PC-3 (cell line): ENCODE data around the gene LIPN. TPM values are rescaled to one million over a fixed set of nuclear protein-coding genes. Genes with fewer than 3 reads are reported as not detected.

ENCODE experiments used
- ATAC-seq: fragments of 200-7000 bp; cut with Tn5 transposase; 2 replicates; pipeline ENCODE4 v1.9.1; 2020; ENCODE audit warnings: mild to moderate bottlenecking, moderate library complexity
- BruUV-seq: library from RNA; stranded (reverse); fragments of 400-500 nt; replicated peaks from 2 replicates; lab custom pipeline; 2021; lab: Mats Ljungman, UMichigan
- CTCF ChIA-PET: fragments of 300-600 bp; sonication (Branson Sonifier 250); formaldehyde crosslinking; loops from one replicate; lab custom pipeline; 2022; ENCODE audit warnings: antibody characterized with exemption; lab: Charles Lee
- POLR2A ChIA-PET: fragments of 300-600 bp; sonication (Branson Sonifier 250); formaldehyde crosslinking; loops from one replicate; lab custom pipeline; 2022; ENCODE audit warnings: antibody characterized with exemption; ENCODE audit not compliant: unreplicated experiment; lab: Charles Lee
- DNase-seq: peaks from one replicate; pipeline ENCODE4 v3.0.0-alpha.2; 2015
- H2AFZ ChIP-seq: fragments of 300-600 bp; sonication (generic); 2 replicates; pipeline ENCODE4 v1.6.0; 2016; ENCODE audit warnings: antibody characterized with exemption, low read length
- H3F3A ChIP-seq: fragments of 300-600 bp; sonication (generic); one replicate; pipeline ENCODE4 v1.6.0; 2017; ENCODE audit warnings: antibody characterized with exemption, low read length, control low read depth, mild to moderate bottlenecking; ENCODE audit not compliant: unreplicated experiment
- H3K27ac ChIP-seq: fragments of 300-600 bp; sonication (generic); 2 replicates; pipeline ENCODE4 v1.5.1; 2016; ENCODE audit warnings: mild to moderate bottlenecking, low read length
- H3K27me3 ChIP-seq: fragments of 300-600 bp; sonication (generic); 2 replicates; pipeline ENCODE4 v1.6.1; 2016; ENCODE audit warnings: low read length, mixed read lengths
- H3K36me3 ChIP-seq: fragments of 300-600 bp; sonication (generic); 2 replicates; pipeline ENCODE4 v1.6.1; 2016; ENCODE audit warnings: low read depth, mixed run types, low read length, mixed read lengths
- H3K4me1 ChIP-seq: fragments of 300-600 bp; sonication (generic); 2 replicates; pipeline ENCODE4 v1.5.1; 2016; ENCODE audit warnings: low read length; ENCODE audit not compliant: insufficient read depth
- H3K4me2 ChIP-seq: fragments of 300-600 bp; sonication (generic); 2 replicates; pipeline ENCODE4 v1.6.0; 2016; ENCODE audit warnings: low read length
- H3K4me3 ChIP-seq: fragments of 300-600 bp; sonication (generic); 2 replicates; pipeline ENCODE4 v1.5.1; 2016; ENCODE audit warnings: mild to moderate bottlenecking, low read length, mixed read lengths
- H3K79me2 ChIP-seq: fragments of 300-600 bp; sonication (generic); 2 replicates; pipeline ENCODE4 v1.6.1; 2017; ENCODE audit warnings: low read length, mixed read lengths
- H3K9ac ChIP-seq: fragments of 300-600 bp; sonication (generic); 2 replicates; pipeline ENCODE4 v1.6.0; 2016; ENCODE audit warnings: mild to moderate bottlenecking, low read length
- H3K9me2 ChIP-seq: fragments of 300-600 bp; sonication (generic); replicated peaks from 2 replicates; pipeline ENCODE4 v1.6.1; 2016; ENCODE audit warnings: mixed run types, low read length, mixed read lengths
- H3K9me3 ChIP-seq: fragments of 300-600 bp; sonication (generic); 2 replicates; pipeline ENCODE4 v1.6.1; 2016; ENCODE audit warnings: low read length, mixed read lengths
- H4K20me1 ChIP-seq: fragments of 300-600 bp; sonication (generic); 2 replicates; pipeline ENCODE4 v1.6.1; 2016; ENCODE audit warnings: low read length, mixed read lengths
- EZH2 ChIP-seq: fragments of 300-600 bp; sonication (generic); IDR thresholded peaks from one replicate; pipeline ENCODE4 v1.6.1; 2017; ENCODE audit warnings: antibody characterized with exemption, mild to moderate bottlenecking, low read length; ENCODE audit not compliant: unreplicated experiment
- EZH2phosphoT487 ChIP-seq: fragments of 300-600 bp; sonication (generic); IDR thresholded peaks from 2 replicates; pipeline ENCODE4 v1.6.1; 2018; ENCODE audit warnings: mild to moderate bottlenecking, antibody characterized with exemption, low read length, borderline replicate concordance
- intact Hi-C: fragments of 100-400 bp; cut with micrococcal nuclease; formaldehyde crosslinking; loops from 2 replicates; pipeline ENCODE4 v1.9.0; 2023
- total RNA-seq: library from RNA; depleted of rRNA; stranded (reverse); fragments of >200 nt; gene quantifications from 2 replicates; pipeline ENCODE4 v1.2.3, GENCODE V29; 2014
- TF ChIP-seq, protein P1 (sequence below): fragments of 300-600 bp; sonication (generic); conservative IDR thresholded peaks from 2 replicates; pipeline ENCODE4 v1.5.1; 2017; ENCODE audit warnings: antibody characterized with exemption, low read depth, mild to moderate bottlenecking, low read length

The LIPN gene
- total RNA-seq, 1 experiment from 2014 or later, result not detected

DNA sequence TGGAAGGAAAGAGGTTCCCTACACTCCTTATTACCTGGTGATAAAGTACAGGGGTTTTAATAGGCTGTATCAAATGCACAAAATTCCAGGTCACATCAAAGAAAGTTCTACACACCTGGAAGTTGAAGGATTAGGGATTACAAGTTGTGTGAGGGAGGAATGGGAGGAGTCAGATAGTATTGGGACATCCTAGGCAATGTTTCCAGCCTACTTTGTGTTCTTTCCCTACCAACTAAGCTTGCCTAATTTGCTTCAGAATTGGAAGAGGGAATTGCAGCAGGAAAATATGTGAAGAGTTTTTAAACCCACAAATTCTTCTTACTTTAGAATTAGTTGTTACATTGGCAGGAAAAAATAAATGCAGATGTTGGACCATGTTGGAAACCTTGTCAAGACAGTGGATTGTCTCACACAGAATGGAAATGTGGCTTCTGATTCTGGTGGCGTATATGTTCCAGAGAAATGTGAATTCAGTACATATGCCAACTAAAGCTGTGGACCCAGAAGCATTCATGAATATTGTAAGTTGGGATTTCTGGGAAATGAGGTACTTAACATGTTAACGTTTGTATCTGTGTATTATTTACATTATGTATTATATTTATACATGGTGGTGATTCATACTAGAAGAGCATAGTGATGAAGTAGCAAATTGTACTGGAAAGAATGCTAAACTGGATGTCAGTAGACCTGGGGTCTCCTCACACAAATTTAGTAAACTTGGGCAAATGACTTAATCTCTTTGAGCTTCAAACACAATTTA lies 42.9 kb downstream of the LIPN start, which contains the start of gene LIPM:
Gene LIPM, plus strand, starts transcription at position 208 of the 763 bp plus-strand sequence. Its CDS starts 167 bp downstream, at position 375.
- ChIA-PET POLR2A (no interaction called here), CTCF (no interaction called here)
- Histone ChIP-seq H3F3A (no peaks in the 10 kb centered on the region), H3K9me2 (no peaks in the 10 kb centered on the region), H3K27ac (no peak within 1 kb of the TSS), H3K9ac (no peak within 1 kb of the TSS), H3K27me3 (no peaks in the 10 kb centered on the region), H3K36me3 (no peaks in the 10 kb centered on the region), H3K4me3 (no peak within 1 kb of the TSS), H3K4me1 (no peaks in the 10 kb centered on the region), H3K4me2 (no peak within 1 kb of the TSS), H2AFZ (no peak within 1 kb of the TSS), H4K20me1 (no peaks in the 10 kb centered on the region), H3K79me2 (no peaks in the 10 kb centered on the region), H3K9me3 (no peaks in the 10 kb centered on the region)
- DNase-seq (no peak), ATAC-seq (no peak)
- TF ChIP-seq EZH2 (no peak), EZH2phosphoT487 (no peak)
- TF ChIP-seq, protein P1, sequence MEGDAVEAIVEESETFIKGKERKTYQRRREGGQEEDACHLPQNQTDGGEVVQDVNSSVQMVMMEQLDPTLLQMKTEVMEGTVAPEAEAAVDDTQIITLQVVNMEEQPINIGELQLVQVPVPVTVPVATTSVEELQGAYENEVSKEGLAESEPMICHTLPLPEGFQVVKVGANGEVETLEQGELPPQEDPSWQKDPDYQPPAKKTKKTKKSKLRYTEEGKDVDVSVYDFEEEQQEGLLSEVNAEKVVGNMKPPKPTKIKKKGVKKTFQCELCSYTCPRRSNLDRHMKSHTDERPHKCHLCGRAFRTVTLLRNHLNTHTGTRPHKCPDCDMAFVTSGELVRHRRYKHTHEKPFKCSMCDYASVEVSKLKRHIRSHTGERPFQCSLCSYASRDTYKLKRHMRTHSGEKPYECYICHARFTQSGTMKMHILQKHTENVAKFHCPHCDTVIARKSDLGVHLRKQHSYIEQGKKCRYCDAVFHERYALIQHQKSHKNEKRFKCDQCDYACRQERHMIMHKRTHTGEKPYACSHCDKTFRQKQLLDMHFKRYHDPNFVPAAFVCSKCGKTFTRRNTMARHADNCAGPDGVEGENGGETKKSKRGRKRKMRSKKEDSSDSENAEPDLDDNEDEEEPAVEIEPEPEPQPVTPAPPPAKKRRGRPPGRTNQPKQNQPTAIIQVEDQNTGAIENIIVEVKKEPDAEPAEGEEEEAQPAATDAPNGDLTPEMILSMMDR, result no peak
- intact Hi-C loops, result no loop called here
- BruUV-seq, result no TSS peak

DNA sequence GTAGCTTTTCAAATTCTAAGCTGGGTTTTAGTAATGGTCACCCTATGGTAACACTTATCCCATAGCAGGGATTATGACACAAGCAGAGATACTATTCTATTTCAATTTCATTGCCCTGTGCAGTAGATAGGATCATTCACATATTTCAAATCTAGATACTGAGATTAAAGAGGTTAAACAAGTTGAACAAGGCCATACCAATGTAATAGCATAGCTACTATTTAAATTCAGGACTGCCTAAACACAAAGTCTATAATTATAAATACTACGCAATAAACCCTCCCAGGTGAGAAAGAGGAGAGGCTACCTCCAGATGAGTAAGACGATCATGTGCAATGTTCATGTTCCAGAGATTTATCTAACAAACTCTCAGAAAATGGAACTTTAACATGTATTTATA lies 43.8 kb downstream of the LIPN start:
- no TSS peak for BruUV-seq

More for the DNA sequence above, 43.8 kb downstream of the LIPN start:
- Histone ChIP-seq H3K9me3 (no peaks in the 10 kb centered on the region), H2AFZ (no peak overlapping the region), H3K4me2 (no peak overlapping the region), H3K4me1 (no peaks in the 10 kb centered on the region), H3K9me2 (no peaks in the 10 kb centered on the region), H3F3A (no peaks in the 10 kb centered on the region), H3K27me3 (no peaks in the 10 kb centered on the region), H3K4me3 (no peak overlapping the region), H3K79me2 (no peaks in the 10 kb centered on the region), H4K20me1 (no peaks in the 10 kb centered on the region), H3K27ac (no peak overlapping the region), H3K36me3 (no peaks in the 10 kb centered on the region), H3K9ac (no peak overlapping the region)
- ChIA-PET CTCF (no interaction called here), POLR2A (no interaction called here)
- intact Hi-C loops, result no loop called here
- no peak for DNase-seq
- ATAC-seq, result no peak
- TF ChIP-seq, protein P1, result no peak
